Nephron progenitor cell (in vitro differentiated cells): ENCODE measurements around the gene CACNA2D1.

Source experiments
- DNase-seq: peaks from one replicate; pipeline ENCODE4 v3.0.0; 2021
- H3K27ac Mint-ChIP-seq: 2 replicates; pipeline ENCODE4 v1.8.0; 2021; ENCODE audit warnings: mild to moderate bottlenecking, moderate library complexity, mixed read lengths
- H3K27me3 Mint-ChIP-seq: 2 replicates; pipeline ENCODE4 v1.8.0; 2021; ENCODE audit warnings: mild to moderate bottlenecking, low read depth, mixed read lengths; ENCODE audit not compliant: poor library complexity
- H3K36me3 Mint-ChIP-seq: 2 replicates; pipeline ENCODE4 v1.8.0; 2021; ENCODE audit warnings: low read depth, mixed read lengths
- H3K4me1 Mint-ChIP-seq: 2 replicates; pipeline ENCODE4 v1.8.0; 2021; ENCODE audit warnings: mixed read lengths
- H3K4me3 Mint-ChIP-seq: 2 replicates; pipeline ENCODE4 v1.8.0; 2021; ENCODE audit warnings: mild to moderate bottlenecking, moderate library complexity, mixed read lengths
- H3K9me3 Mint-ChIP-seq: 2 replicates; pipeline ENCODE4 v1.8.0; 2021; ENCODE audit warnings: mild to moderate bottlenecking, moderate library complexity, mixed read lengths
- CTCF ChIP-seq: fragments of 200-600 bp; sonication (generic); IDR thresholded peaks from 2 replicates; pipeline ENCODE4 v1.5.0; 2021; ENCODE audit warnings: antibody characterized with exemption

CACNA2D1 gene

GRCh38 chr7:82345886-82346285 is 97.7 kb downstream of the CACNA2D1 start:
- Mint-ChIP-seq H3K9me3 (no peaks in the 10 kb centered on the region), H3K27me3 (no peaks in the 10 kb centered on the region), H3K4me1 (no peaks in the 10 kb centered on the region), H3K36me3 (no peaks in the 10 kb centered on the region), H3K4me3 (no peak overlapping the region), H3K27ac (no peak overlapping the region)
- DNase-seq, result no peak
- TF ChIP-seq CTCF, result no peak

- H3K9me3 Mint-ChIP-seq, result no peaks in the 10 kb centered on the region
- DNase-seq, result no peak
- H3K27me3 Mint-ChIP-seq, result no peaks in the 10 kb centered on the region
- H3K4me3 Mint-ChIP-seq, result no peak overlapping the region
- H3K4me1 Mint-ChIP-seq, result no peaks in the 10 kb centered on the region
- no peak for TF ChIP-seq CTCF
- H3K36me3 Mint-ChIP-seq, result no peaks in the 10 kb centered on the region
- no peak overlapping the region for H3K27ac Mint-ChIP-seq
These were observed 99.9 kb downstream of the CACNA2D1 start for GRCh38 chr7:82343716-82344115.

GRCh38 chr7:82339958-82340357 is 103.6 kb downstream of the CACNA2D1 start:
- DNase-seq, result no peak
- no peak overlapping the region for H3K4me3 Mint-ChIP-seq
- no peaks in the 10 kb centered on the region for H3K27me3 Mint-ChIP-seq
- no peak for TF ChIP-seq CTCF
- H3K27ac Mint-ChIP-seq, result no peak overlapping the region
- peaks cover 10% of the 10 kb centered on the region for H3K4me1 Mint-ChIP-seq
- no peaks in the 10 kb centered on the region for H3K36me3 Mint-ChIP-seq
- H3K9me3 Mint-ChIP-seq, result no peaks in the 10 kb centered on the region

GRCh38 chr7:82335927-82336326 is 107.7 kb downstream of the CACNA2D1 start:
- no peaks in the 10 kb centered on the region for H3K9me3 Mint-ChIP-seq
- peaks cover 3% of the 10 kb centered on the region for H3K27me3 Mint-ChIP-seq
- H3K4me3 Mint-ChIP-seq, result no peak overlapping the region
- peaks cover 23% of the 10 kb centered on the region for H3K4me1 Mint-ChIP-seq
- peaks cover 10% of the 10 kb centered on the region for H3K36me3 Mint-ChIP-seq
- no peak for DNase-seq
- H3K27ac Mint-ChIP-seq, result no peak overlapping the region
- TF ChIP-seq CTCF, result no peak

GRCh38 chr7:82335001-82335400 is 108.6 kb downstream of the CACNA2D1 start:
- Mint-ChIP-seq H3K27ac (no peak overlapping the region), H3K36me3 (peaks cover 10% of the 10 kb centered on the region), H3K4me1 (peaks cover 23% of the 10 kb centered on the region), H3K27me3 (peaks cover 3% of the 10 kb centered on the region), H3K9me3 (no peaks in the 10 kb centered on the region), H3K4me3 (no peak overlapping the region)
- no peak for TF ChIP-seq CTCF
- DNase-seq, result no peak

GRCh38 chr7:82331234-82331633 is 112.3 kb downstream of the CACNA2D1 start:
- Mint-ChIP-seq H3K27ac (no peak overlapping the region), H3K9me3 (no peaks in the 10 kb centered on the region), H3K27me3 (peaks cover 3% of the 10 kb centered on the region), H3K4me1 (peaks cover 23% of the 10 kb centered on the region), H3K36me3 (peaks cover 10% of the 10 kb centered on the region), H3K4me3 (no peak overlapping the region)
- no peak for DNase-seq
- no peak for TF ChIP-seq CTCF
